IMR-90 (cell line): ENCODE measurements around the gene DOK6. TPM values are rescaled to one million over a fixed set of nuclear protein-coding genes. Genes with fewer than 3 reads are reported as not detected.

ENCODE experiments used
- ATAC-seq: fragments of 200-7000 bp; cut with Tn5 transposase; 2 replicates; pipeline ENCODE4 v1.9.1; 2020; ENCODE audit warnings: low read depth, mild to moderate bottlenecking, moderate library complexity
- BruUV-seq: library from RNA; stranded (reverse); fragments of 400-500 nt; replicated peaks from 2 replicates; lab custom pipeline; 2021; lab: Mats Ljungman, UMichigan
- CTCF ChIA-PET: fragments of 300-600 bp; formaldehyde crosslinking; extraction: SDS; loops from one replicate; lab custom pipeline; 2021; ENCODE audit warnings: antibody characterized with exemption; lab: Yijun Ruan, JAX
- POLR2A ChIA-PET: fragments of 300-600 bp; sonication (Branson Sonifier 250); formaldehyde crosslinking; loops from one replicate; lab custom pipeline; 2022; ENCODE audit warnings: antibody characterized with exemption; ENCODE audit not compliant: unreplicated experiment; lab: Charles Lee
- DNase-seq: peaks from one replicate; pipeline ENCODE4 v3.0.0; 2013
- H2AFZ ChIP-seq: replicated peaks from 2 replicates; pipeline ENCODE3; 2013; ENCODE audit warnings: low read length, mild to moderate bottlenecking; ENCODE audit not compliant: poor library complexity
- H2AK5ac ChIP-seq: 2 replicates; pipeline ENCODE4 v1.6.1; 2013; ENCODE audit warnings: low read depth, low read length, inconsistent platforms
- H2AK9ac ChIP-seq: replicated peaks from 2 replicates; pipeline ENCODE3; 2013; ENCODE audit warnings: mild to moderate bottlenecking, low read depth, low read length, moderate library complexity; ENCODE audit not compliant: poor library complexity
- H2BK120ac ChIP-seq: 2 replicates; pipeline ENCODE4 v1.6.1; 2013; ENCODE audit warnings: low read depth, low read length, inconsistent platforms
- H2BK15ac ChIP-seq: 3 replicates; pipeline ENCODE4 v1.6.1; 2013; ENCODE audit warnings: low read depth, low read length, inconsistent platforms
- H2BK20ac ChIP-seq: 2 replicates; pipeline ENCODE4 v1.6.1; 2013; ENCODE audit warnings: low read depth, mild to moderate bottlenecking, inconsistent platforms, low read length, moderate library complexity
- H2BK5ac ChIP-seq: 2 replicates; pipeline ENCODE4 v1.6.1; 2013; ENCODE audit warnings: mild to moderate bottlenecking, low read depth, low read length, inconsistent platforms; ENCODE audit not compliant: poor library complexity, severe bottlenecking
- H3K14ac ChIP-seq: replicated peaks from 2 replicates; pipeline ENCODE4 v1.6.1; 2013; ENCODE audit warnings: low read depth, low read length, inconsistent platforms
- H3K18ac ChIP-seq: 2 replicates; pipeline ENCODE4 v1.6.1; 2013; ENCODE audit warnings: low read depth, low read length, control low read depth
- H3K23ac ChIP-seq: 2 replicates; pipeline ENCODE4 v1.6.1; 2013; ENCODE audit warnings: low read depth, low read length, inconsistent platforms
- H3K27ac ChIP-seq: 2 replicates; pipeline ENCODE4 v1.5.1; 2013; ENCODE audit warnings: mild to moderate bottlenecking, control low read depth, low read length; ENCODE audit not compliant: insufficient read depth
- H3K27me3 ChIP-seq: 2 replicates; pipeline ENCODE4 v1.6.1; 2013; ENCODE audit warnings: low read length; ENCODE audit not compliant: control insufficient read depth, insufficient read depth
- H3K36me3 ChIP-seq: 2 replicates; pipeline ENCODE4 v1.6.1; 2013; ENCODE audit warnings: low read length, mixed read lengths; ENCODE audit not compliant: control insufficient read depth, insufficient read depth
- H3K4ac ChIP-seq: 2 replicates; pipeline ENCODE4 v1.6.1; 2013; ENCODE audit warnings: low read depth, low read length, inconsistent platforms
- H3K4me1 ChIP-seq: 2 replicates; pipeline ENCODE4 v1.6.1; 2013; ENCODE audit warnings: low read length, mixed read lengths; ENCODE audit not compliant: control insufficient read depth, insufficient read depth
- H3K4me2 ChIP-seq: 2 replicates; pipeline ENCODE4 v1.6.1; 2013; ENCODE audit warnings: low read depth, mild to moderate bottlenecking, control low read depth, low read length, moderate library complexity
- H3K4me3 ChIP-seq: 2 replicates; pipeline ENCODE4 v1.5.1; 2013; ENCODE audit warnings: low read depth, mild to moderate bottlenecking, control low read depth, low read length, moderate library complexity; ENCODE audit not compliant: insufficient read depth
- H3K56ac ChIP-seq: 2 replicates; pipeline ENCODE4 v1.6.1; 2013; ENCODE audit warnings: low read length, inconsistent platforms; ENCODE audit not compliant: insufficient read depth; ENCODE audit errors: extremely low read depth
- H3K79me1 ChIP-seq, 2 experiments: 2 replicates each; pipeline ENCODE4 v1.6.1; 2013; ENCODE audit warnings: low read length in 2 of 2, inconsistent platforms in 1 of 2, low read depth in 1 of 2
- H3K9ac ChIP-seq: 2 replicates; pipeline ENCODE4 v1.6.1; 2013; ENCODE audit warnings: low read depth, low read length, control low read depth
- H3K9me1 ChIP-seq: 2 replicates; pipeline ENCODE4 v1.6.1; 2013; ENCODE audit warnings: low read length, inconsistent platforms; ENCODE audit not compliant: insufficient read depth
- H3K9me3 ChIP-seq: 2 replicates; pipeline ENCODE4 v1.6.1; 2013; ENCODE audit warnings: low read length; ENCODE audit not compliant: control insufficient read depth, insufficient read depth
- H4K20me1 ChIP-seq: 2 replicates; pipeline ENCODE4 v1.6.1; 2013; ENCODE audit warnings: low read length, inconsistent platforms; ENCODE audit not compliant: insufficient read depth
- H4K5ac ChIP-seq: 2 replicates; pipeline ENCODE4 v1.6.1; 2013; ENCODE audit warnings: mild to moderate bottlenecking, low read depth, low read length, control low read depth
- H4K8ac ChIP-seq, 2 experiments: 2 replicates each; pipeline ENCODE4 v1.6.1; 2013; ENCODE audit warnings: low read depth in 2 of 2, low read length in 2 of 2, control low read depth in 1 of 2, inconsistent platforms in 1 of 2
- H4K91ac ChIP-seq: 2 replicates; pipeline ENCODE4 v1.6.1; 2013; ENCODE audit warnings: low read depth, low read length, inconsistent platforms; ENCODE audit not compliant: insufficient read depth
- BHLHE40 ChIP-seq: fragments of 150-350 bp; IDR thresholded peaks from 2 replicates; pipeline ENCODE4 v1.6.1; 2016; ENCODE audit warnings: mild to moderate bottlenecking, low read depth, low read length
- ELK1 ChIP-seq: fragments of 150-350 bp; IDR thresholded peaks from 2 replicates; pipeline ENCODE4 v1.6.1; 2016; ENCODE audit warnings: low read depth, mild to moderate bottlenecking, low read length, moderate library complexity, borderline replicate concordance
- FOS ChIP-seq: fragments of 150-350 bp; IDR thresholded peaks from 2 replicates; pipeline ENCODE4 v1.6.1; 2016; ENCODE audit warnings: low read depth, low read length
- MAFK ChIP-seq: IDR thresholded peaks from 2 replicates; pipeline ENCODE4 v1.6.1; 2012; ENCODE audit warnings: low read depth, low read length, improper control_type of control experiment
- MAZ ChIP-seq: IDR thresholded peaks from 2 replicates; pipeline ENCODE4 v1.6.1; 2012; ENCODE audit warnings: low read depth, mild to moderate bottlenecking, low read length, improper control_type of control experiment, moderate library complexity, borderline replicate concordance
- MXI1 ChIP-seq: IDR thresholded peaks from 2 replicates; pipeline ENCODE4 v1.6.1; 2012; ENCODE audit warnings: low read depth, mild to moderate bottlenecking, low read length, moderate library complexity, borderline replicate concordance
- NFE2L2 ChIP-seq: fragments of 150-350 bp; IDR thresholded peaks from 2 replicates; pipeline ENCODE4 v1.6.1; 2016; ENCODE audit warnings: low read depth, mild to moderate bottlenecking, low read length
- POLR2A ChIP-seq: IDR thresholded peaks from 2 replicates; pipeline ENCODE4 v1.6.1; 2012; ENCODE audit warnings: mild to moderate bottlenecking, low read depth, low read length
- RAD21 ChIP-seq: IDR thresholded peaks from 2 replicates; pipeline ENCODE4 v1.6.1; 2012; ENCODE audit warnings: low read length, improper control_type of control experiment
- RCOR1 ChIP-seq: IDR thresholded peaks from 2 replicates; pipeline ENCODE4 v1.6.1; 2012; ENCODE audit warnings: mild to moderate bottlenecking, low read length, improper control_type of control experiment; ENCODE audit not compliant: insufficient replicate concordance
- RFX5 ChIP-seq: IDR thresholded peaks from 2 replicates; pipeline ENCODE4 v1.8.0; 2012; ENCODE audit warnings: low read depth, mild to moderate bottlenecking, low read length, moderate library complexity
- SMC3 ChIP-seq: fragments of 150-350 bp; IDR thresholded peaks from 2 replicates; pipeline ENCODE4 v1.6.1; 2016; ENCODE audit warnings: low read depth, mild to moderate bottlenecking, antibody characterized with exemption, low read length, moderate library complexity
- WGBS, 2 experiments: methylation state at CpG; one replicate each; pipeline versions ENCODE4 v1.1.5 to v1.1.7; 2013; ENCODE audit warnings: missing lambda C conversion rate in 2 of 2; ENCODE audit not compliant: insufficient read length in 1 of 2; ENCODE audit errors: extremely low coverage in 2 of 2; 5-methylcytosine and 5-hydroxymethylcytosine counted together
- dilution Hi-C: fragments of 300-500 bp; cut with HindIII; formaldehyde crosslinking; loops from one replicate; pipeline ENCODE4 v1.14.3; 2018; ENCODE audit warnings: low sequenced_read_pairs; ENCODE audit not compliant: unreplicated experiment
- in situ Hi-C: fragments of 300-500 bp; cut with MboI; formaldehyde crosslinking; loops from 3 replicates; pipeline ENCODE4 v1.14.3; 2019; ENCODE audit warnings: low sequenced_read_pairs, inconsistent platforms, mixed read lengths
- intact Hi-C: fragments of 100-400 bp; cut with micrococcal nuclease; formaldehyde crosslinking; loops from 2 replicates; pipeline ENCODE4 v1.10.0; 2022
- polyA plus RNA-seq, 3 experiments: library from polyadenylated mRNA; depleted of rRNA; stranded (reverse); fragments of >200 nt; gene quantifications; 2 replicates each; pipeline ENCODE4 v1.2.3, GENCODE V29; 2012; ENCODE audit warnings: low replicate concordance in 1 of 3
- total RNA-seq: library from RNA; depleted of rRNA; stranded (reverse); fragments of >200 nt; gene quantifications from 2 replicates; pipeline ENCODE4 v1.2.3, GENCODE V29; 2012
- TF ChIP-seq, protein P1 (sequence below): conservative IDR thresholded peaks from 2 replicates; pipeline ENCODE4 v1.5.1; 2012; ENCODE audit warnings: mild to moderate bottlenecking, low read depth, low read length, improper control_type of control experiment
- TF ChIP-seq, protein P2 (sequence below): fragments of 150-350 bp; IDR thresholded peaks from 2 replicates; pipeline ENCODE4 v1.6.1; 2017; ENCODE audit warnings: mild to moderate bottlenecking, antibody characterized with exemption, low read length, low read depth

Gene DOK6
- total and polyA plus RNA-seq, 2 of the 4 experiments (the other 2 are of a cell fraction): 1.9 to 2.7 TPM

DNA sequence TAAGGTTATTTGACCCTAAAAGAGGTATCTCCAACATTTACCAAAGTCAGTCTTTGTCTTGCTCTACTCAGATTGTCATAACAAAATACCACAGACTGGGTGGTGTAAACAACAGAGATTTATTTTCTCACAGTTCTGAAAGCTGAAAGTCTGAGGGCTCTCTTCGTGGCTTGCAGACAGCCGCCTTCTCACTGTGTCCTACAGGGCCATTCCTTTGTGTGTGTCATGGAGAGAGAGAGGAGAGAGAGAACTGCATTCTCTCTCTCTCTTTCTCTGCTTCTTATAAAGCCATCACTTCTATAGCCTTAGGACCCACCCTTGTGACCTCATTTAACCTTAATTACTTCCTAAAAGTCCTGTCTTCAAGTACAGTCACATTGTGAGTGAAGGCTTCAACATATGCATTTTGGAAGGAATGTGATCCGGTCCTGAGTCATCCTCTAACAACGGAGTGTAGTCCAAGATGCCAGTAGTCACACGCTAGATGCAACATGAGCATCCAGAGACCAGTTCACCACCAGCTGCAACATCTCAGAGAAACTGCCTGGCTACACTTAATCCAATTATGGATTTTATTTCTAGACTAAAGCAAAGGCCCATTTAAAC lies 416.8 kb downstream of the DOK6 start (continued):
- no peak for TF ChIP-seq MXI1

GRCh38 chr18:69819460-69819859 lies 418.8 kb downstream of the DOK6 start:
- no peaks in the 10 kb centered on the region for H3K36me3 ChIP-seq
- H3K4me3 ChIP-seq: no peak overlapping the region
- no peak overlapping the region for H2AK5ac ChIP-seq
- dilution Hi-C loops: no loop called here
- no peak overlapping the region for H3K4me2 ChIP-seq
- H2BK5ac ChIP-seq: no peak overlapping the region
- H3K23ac ChIP-seq: no peak overlapping the region
- no peak overlapping the region for H2BK15ac ChIP-seq
- peak overlapping the region; percentile 24; the same call in 1 of the 2 replicates for H3K18ac ChIP-seq
- H3K14ac ChIP-seq: no peak overlapping the region
- no peaks in the 10 kb centered on the region for H4K20me1 ChIP-seq
- WGBS, 2 experiments: no CpG with 5 or more reads among the region's 2 CpGs
- no peak overlapping the region for H2AK9ac ChIP-seq
- DNase-seq: no peak
- BruUV-seq: no TSS peak
- no peaks in the 10 kb centered on the region for H3K79me1 ChIP-seq
- CTCF ChIA-PET: no interaction called here
- H2AFZ ChIP-seq: no peak overlapping the region
- H3K9me1 ChIP-seq: peaks cover 5% of the 10 kb centered on the region; the same call in 1 of the 2 replicates
- H3K4ac ChIP-seq: no peak overlapping the region
- no peak for ATAC-seq
- in situ Hi-C loops: no loop called here
- H3K56ac ChIP-seq: no peak overlapping the region
- H3K27me3 ChIP-seq: no peaks in the 10 kb centered on the region
- intact Hi-C loops: no loop called here
- peak overlapping the region; percentile 43; the same call in 1 of the 2 replicates for H2BK120ac ChIP-seq
- no peak overlapping the region for H2BK20ac ChIP-seq
- no peak overlapping the region for H3K9ac ChIP-seq
- no peaks in the 10 kb centered on the region for H3K9me3 ChIP-seq
- H4K5ac ChIP-seq: no peak overlapping the region
- no peak overlapping the region; the same call in 1 of the 2 replicates for H4K91ac ChIP-seq
- no peak overlapping the region for H4K8ac ChIP-seq
- no peak overlapping the region for H3K27ac ChIP-seq
- POLR2A ChIA-PET: no interaction called here
- H3K4me1 ChIP-seq: peaks cover 10% of the 10 kb centered on the region
- TF ChIP-seq MXI1: no peak
- TF ChIP-seq MAFK: no peak
- TF ChIP-seq NFE2L2: no peak
- TF ChIP-seq BHLHE40: no peak
- no peak for TF ChIP-seq POLR2A
- TF ChIP-seq, protein P1, sequence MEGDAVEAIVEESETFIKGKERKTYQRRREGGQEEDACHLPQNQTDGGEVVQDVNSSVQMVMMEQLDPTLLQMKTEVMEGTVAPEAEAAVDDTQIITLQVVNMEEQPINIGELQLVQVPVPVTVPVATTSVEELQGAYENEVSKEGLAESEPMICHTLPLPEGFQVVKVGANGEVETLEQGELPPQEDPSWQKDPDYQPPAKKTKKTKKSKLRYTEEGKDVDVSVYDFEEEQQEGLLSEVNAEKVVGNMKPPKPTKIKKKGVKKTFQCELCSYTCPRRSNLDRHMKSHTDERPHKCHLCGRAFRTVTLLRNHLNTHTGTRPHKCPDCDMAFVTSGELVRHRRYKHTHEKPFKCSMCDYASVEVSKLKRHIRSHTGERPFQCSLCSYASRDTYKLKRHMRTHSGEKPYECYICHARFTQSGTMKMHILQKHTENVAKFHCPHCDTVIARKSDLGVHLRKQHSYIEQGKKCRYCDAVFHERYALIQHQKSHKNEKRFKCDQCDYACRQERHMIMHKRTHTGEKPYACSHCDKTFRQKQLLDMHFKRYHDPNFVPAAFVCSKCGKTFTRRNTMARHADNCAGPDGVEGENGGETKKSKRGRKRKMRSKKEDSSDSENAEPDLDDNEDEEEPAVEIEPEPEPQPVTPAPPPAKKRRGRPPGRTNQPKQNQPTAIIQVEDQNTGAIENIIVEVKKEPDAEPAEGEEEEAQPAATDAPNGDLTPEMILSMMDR: no peak
- no peak for TF ChIP-seq ELK1
- no peak for TF ChIP-seq FOS
- TF ChIP-seq SMC3: no peak
- TF ChIP-seq RCOR1: no peak
- no peak for TF ChIP-seq RFX5
- TF ChIP-seq, protein P2, sequence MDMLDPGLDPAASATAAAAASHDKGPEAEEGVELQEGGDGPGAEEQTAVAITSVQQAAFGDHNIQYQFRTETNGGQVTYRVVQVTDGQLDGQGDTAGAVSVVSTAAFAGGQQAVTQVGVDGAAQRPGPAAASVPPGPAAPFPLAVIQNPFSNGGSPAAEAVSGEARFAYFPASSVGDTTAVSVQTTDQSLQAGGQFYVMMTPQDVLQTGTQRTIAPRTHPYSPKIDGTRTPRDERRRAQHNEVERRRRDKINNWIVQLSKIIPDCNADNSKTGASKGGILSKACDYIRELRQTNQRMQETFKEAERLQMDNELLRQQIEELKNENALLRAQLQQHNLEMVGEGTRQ: no peak
- TF ChIP-seq RAD21: no peak
- no peak for TF ChIP-seq MAZ
